GM12892 (cell line): ENCODE measurements around the gene RNF215.

Experiments
- POLR2A ChIP-seq: IDR thresholded peaks from 2 replicates; pipeline ENCODE4 v1.6.1; 2011; ENCODE audit warnings: low read depth, low read length, control low read depth
- POLR2AphosphoS5 ChIP-seq: IDR thresholded peaks from 2 replicates; pipeline ENCODE4 v1.6.1; 2011; ENCODE audit warnings: low read depth, low read length, control low read depth

- TF ChIP-seq POLR2A = no peak
- TF ChIP-seq POLR2AphosphoS5 = no peak
Observed at GRCh38 chr22:30357236-30357570, 30.0 kb downstream of the RNF215 start.
